GM12892 (cell line): ENCODE measurements around the gene RGL2.

Experiments
- POLR2A ChIP-seq: IDR thresholded peaks from 2 replicates; pipeline ENCODE4 v1.6.1; 2011; ENCODE audit warnings: low read depth, low read length, control low read depth
- POLR2AphosphoS5 ChIP-seq: IDR thresholded peaks from 2 replicates; pipeline ENCODE4 v1.6.1; 2011; ENCODE audit warnings: low read depth, low read length, control low read depth
- TAF1 ChIP-seq: IDR thresholded peaks from 2 replicates; pipeline ENCODE4 v1.6.1; 2011; ENCODE audit warnings: low read depth, mild to moderate bottlenecking, control low read depth, low read length, borderline replicate concordance

DNA sequence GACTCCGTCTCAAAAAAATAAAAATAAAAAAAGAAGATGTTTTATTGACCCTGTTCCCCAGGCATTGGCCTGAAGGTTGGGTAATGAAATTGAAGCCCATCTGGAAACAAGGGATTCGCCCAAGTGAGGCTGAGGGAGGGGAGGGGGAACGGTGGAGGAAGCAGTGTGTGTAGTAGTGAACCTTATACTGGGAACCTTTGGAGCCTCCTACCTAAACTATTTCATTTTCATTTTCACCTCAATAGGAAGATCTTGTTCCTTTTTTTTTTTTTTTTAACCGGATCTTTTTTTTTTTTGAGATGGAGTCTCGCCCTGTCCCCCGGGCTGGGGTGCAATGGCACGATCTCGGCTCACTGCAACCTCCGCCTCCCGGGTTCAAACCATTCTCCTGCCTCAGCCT, 32.0 kb upstream of the RGL2 start:
- TF ChIP-seq POLR2A (no peak), TAF1 (no peak), POLR2AphosphoS5 (no peak)
